HG02642 (cell line): Measurements from ENCODE around the gene WHRN.

Experiments
- ATAC-seq: cut with Tn5 transposase; IDR thresholded peaks from one replicate; pipeline ENCODE4 v1.9.1; 2021; ENCODE audit warnings: mild to moderate bottlenecking; ENCODE audit not compliant: unreplicated experiment, poor library complexity

WHRN gene

GRCh38 chr9:114452219-114453165 lies 52.8 kb downstream of the WHRN start:
- peak; percentile 58 for ATAC-seq

GRCh38 chr9:114451707-114452031 lies 53.6 kb downstream of the WHRN start:
- ATAC-seq = no peak

DNA sequence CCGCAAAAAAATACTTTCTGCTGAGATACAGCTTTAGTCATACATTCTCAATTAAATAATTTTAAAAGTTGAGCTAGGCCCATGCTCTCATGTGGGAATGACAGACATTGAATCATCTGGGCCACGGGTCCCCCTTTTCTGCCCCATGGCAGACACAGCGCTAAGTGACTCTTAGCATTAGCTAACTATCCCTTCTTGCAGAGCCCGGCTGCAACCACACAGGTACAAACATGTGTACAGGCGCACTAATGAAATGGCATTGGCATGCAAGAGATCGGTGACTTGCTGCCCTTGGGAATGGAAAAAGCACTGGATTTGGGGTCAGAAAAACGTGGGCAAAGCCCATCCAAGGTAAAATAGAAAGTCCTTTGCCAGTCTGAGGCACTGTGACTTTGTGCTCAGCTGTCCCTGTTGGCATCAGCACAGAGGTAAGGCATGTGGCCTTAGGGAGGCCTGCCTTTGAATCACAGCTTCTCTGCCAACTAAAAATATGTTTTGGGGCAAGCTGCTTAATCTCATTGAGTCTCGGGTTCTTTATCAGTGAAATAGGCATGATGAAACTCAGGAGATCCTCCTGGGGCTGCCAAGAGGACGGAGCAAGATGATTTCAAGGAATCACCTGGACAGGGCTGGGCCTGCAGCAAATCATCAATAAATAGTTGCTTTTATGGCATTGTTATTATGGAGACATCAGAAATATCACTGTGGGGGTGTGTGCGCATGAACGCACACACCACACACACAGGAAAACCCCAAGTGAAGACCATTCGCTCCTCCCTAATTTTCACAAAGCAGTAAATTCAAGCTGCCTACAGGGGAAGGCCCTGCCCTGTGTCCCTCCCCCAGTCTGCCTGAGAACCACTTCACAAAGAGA lies 54.2 kb downstream of the WHRN start:
- peak; percentile 46 for ATAC-seq

- no peak for ATAC-seq
Observed at GRCh38 chr9:114450181-114450580, 55.1 kb downstream of the WHRN start.

- no peak for ATAC-seq
Observed at GRCh38 chr9:114449236-114449635, 56.0 kb downstream of the WHRN start.

- no peak for ATAC-seq
Observed at GRCh38 chr9:114448706-114449105, 56.6 kb downstream of the WHRN start.

DNA sequence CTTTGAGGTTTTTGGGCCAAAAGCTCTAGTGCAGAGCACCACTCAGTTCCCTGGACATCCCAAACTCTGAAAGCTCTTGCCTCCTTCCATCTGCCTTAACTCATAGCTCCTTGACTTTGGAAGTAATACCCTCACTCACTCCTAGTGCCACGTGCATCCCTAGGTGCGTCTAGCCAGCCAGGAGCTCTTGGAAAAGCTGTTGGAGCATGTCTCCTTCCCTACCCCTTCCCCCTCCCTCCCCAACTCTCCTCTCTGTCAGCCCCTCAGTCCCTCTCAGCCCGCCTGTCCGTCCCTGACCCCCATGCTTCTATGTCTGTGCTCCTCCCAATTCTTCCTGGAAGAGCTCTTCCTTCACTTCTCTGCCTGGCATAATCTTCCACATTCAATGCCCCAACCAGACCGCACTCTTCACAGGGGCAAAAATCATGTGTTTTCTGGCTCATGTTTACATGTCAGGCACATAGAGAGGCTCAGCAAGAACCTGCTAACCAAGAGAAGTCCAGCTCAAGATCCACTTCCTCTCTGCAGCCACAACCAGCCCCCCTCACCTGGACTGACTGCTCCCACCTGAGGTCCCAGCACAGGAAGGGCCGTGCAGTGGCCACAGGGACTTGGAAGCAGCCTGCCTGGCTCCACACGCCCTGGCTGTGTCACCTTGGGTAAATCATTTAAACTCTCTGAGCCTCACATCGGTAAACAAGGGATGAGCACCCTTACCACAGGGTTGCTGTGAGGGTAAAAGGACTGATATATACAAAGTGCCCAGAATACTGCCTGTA lies 58.4 kb downstream of the WHRN start:
- no peak for ATAC-seq

GRCh38 chr9:114446036-114446435 lies 59.2 kb downstream of the WHRN start:
- no peak for ATAC-seq

DNA sequence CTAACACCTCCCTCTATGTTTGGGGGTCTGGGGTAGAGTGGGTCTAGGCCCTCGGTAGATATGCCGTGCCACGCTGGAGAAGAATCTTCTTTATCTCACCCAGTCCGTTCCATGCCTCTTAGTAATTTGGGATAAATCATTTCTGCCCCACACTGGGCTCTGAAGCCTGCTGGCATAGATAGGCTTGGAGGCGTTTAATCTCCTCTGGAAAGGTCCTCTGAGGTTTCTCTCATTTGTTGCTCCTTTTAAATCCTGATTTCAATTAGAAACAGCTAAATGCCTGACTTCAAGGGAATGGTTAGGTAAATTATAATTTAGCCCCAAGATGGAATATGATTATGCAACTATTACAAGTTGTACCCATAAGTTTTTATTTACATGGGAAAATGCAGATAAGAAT lies 59.7 kb downstream of the WHRN start:
- no peak for ATAC-seq

GRCh38 chr9:114442022-114442421 lies 63.3 kb downstream of the WHRN start:
- no peak for ATAC-seq

- no peak for ATAC-seq
Observed at GRCh38 chr9:114437401-114437893, 67.8 kb downstream of the WHRN start.

DNA sequence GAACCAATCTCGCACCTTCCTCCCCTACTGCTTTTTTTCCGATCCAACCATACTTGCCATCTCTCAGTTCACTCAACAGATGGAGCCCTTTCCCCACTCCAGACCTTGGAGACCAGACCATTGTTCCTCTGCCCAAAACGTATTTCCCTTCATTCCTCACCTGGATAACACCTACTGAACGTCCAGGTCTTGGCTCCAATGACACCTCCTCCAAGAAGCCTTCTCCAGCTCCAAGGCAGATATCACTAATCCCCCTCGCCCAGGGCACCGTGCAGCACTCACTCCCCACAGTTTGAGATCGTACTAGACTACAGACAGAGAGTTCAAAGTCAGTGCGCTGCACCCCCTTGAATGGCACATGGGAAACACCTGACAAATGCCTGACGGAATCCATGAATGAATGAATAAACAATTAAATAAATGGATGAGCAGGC lies 70.4 kb downstream of the WHRN start:
- no peak for ATAC-seq

DNA sequence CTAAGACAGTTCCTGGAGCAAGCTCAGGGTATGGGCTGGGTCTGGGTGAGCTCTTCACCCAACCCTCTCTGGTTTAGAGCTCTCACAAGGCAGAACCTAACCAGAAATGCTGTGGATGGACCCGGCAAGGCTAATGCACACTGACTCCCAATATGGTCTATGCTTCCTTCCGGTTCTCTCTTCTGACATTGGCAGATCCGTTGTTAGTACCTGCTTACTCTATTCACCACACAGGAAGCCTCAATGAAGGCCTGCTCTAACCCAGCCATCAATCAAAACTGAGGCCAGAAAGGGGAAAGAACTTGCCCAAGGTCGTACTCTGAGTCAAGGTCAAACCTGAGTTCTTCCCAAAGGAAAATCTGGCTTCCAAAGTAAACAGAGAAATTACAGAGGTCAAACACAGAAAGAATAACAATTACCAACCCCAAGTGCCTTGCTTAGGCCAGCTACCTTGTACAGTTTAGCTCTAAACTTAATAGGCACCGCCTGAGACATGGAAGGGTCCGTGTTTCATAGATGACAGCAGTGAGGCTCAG lies 71.5 kb downstream of the WHRN start:
- no peak for ATAC-seq

DNA sequence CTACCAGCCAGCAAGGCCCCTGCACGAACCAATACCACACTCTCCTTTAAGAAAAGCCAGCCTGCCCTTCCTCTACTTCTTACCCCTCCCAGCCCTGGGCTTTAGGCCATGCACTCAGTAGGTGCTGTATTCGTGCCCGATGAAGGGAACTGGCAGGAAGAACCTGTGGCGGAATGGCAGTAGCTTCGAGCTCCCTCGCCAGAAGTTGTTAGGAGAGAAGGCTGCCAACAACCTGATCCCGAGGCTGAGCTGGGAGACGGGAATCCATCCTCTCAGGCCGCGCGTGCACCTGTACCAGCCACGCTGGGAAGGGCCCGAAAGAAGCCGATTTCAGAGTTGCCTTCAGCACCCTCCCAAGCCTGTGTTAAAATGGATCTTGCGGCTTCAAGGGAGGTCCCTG lies 72.2 kb downstream of the WHRN start:
- no peak for ATAC-seq

DNA sequence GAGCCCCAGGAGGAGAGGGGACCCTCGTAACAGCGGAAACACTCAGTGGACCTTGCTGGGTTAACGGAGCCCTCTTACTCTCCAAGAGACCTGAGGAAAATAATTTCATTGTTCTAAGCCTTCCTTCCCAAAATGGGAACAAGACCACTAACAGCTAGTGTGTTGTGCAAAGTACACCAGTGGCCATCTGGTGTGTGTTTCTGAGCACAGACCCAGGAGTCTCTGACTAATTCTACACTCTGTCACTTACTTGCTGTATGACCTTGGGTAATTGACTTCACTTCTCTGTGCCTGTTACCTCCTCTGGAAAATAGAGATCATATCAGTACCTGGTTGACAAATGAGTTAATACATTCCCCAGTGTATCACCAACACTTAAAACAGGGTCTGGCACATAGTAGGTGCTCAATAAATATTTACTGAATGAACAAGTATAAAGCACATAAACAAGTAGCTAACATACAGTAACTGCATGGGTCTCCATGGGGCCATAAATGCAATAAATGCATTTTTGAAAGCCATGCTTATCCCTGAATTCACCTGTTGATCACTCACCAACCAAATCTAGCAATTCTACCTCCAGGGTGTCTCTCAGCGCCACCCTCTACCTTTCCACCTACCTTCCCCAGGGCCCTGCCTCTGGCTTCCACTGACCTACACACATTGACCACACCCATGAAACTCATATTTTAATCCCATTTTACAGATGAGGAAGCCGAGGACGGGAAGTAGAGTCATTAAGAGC lies 72.8 kb downstream of the WHRN start:
- no peak for ATAC-seq

GRCh38 chr9:114431770-114432169 lies 73.5 kb downstream of the WHRN start:
- ATAC-seq = no peak

DNA sequence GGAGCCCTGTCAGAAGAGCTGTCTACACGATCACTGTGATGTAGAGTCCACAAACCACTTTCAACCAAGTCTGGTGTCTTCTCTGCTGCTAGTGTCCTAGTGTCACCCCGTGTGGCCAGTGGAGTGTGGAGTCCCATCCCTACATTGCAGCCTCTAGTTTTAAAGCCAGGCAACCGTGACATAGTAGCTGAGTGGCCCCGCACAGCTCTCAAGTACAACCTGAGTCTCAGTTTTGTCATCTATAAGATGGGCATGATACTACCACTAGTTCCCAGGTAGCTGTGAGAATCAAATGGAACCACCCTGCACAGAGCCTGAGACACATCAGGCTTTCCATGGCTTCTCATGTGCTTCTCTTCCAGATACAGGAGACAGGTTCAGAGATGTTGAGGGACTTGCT lies 74.3 kb downstream of the WHRN start:
- no peak for ATAC-seq

DNA sequence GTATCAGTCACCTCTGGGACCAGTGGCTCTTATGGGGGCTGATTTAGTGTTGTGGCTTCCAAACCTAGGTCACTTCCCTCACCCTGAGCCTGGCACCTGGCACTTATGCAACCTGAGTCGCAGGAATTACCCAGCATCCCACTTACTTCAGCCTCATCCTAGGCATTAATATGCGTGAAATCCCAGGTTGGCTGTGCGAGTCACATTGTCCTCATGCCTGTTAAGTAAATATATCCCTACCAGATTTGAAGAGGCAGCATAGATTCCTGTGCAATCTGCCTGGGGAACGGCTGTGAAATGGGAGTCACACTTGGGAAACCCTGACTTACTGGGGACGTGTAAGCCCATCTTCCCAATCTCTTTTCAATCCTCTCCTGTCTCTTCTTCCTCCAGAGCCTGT lies 74.8 kb downstream of the WHRN start:
- ATAC-seq = no peak

DNA sequence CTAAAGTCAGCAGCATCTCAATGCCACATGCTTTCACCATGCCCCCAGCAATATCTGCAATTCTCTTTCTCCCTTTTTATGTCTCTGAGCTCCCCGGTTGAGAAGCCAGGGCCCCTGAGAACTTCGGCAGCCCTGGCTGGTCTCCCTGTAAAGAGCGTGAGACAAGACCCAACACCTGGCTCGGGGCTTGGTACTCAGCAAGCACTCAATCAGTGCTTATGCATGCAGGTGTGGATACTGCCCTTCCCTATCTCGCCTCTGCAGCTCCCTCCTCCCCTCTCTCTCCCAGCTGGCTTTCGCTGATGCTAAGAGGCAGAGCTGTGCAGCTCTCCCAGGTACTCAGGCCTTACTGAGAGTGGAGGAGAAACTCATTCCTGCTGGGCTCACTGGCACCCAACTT lies 75.8 kb downstream of the WHRN start:
- no peak for ATAC-seq
